Measurements from ENCODE around the gene RASGEF1C.

RASGEF1C gene

GRCh38 chr5:180098991-180099732, 109.8 kb downstream of the RASGEF1C start:
- no peak overlapping the region for H3K27ac ChIP-seq (replicated peaks)
- no peak for TF ChIP-seq GABPA (IDR thresholded peaks at IDR 0.05; ENCODE audit: low read depth)
- no peak for TF ChIP-seq REST (IDR thresholded peaks at IDR 0.05; ENCODE audit: insufficient replicate concordance, low read depth)
- TF ChIP-seq SPI1 (IDR thresholded peaks at IDR 0.05; ENCODE audit: borderline replicate concordance, low read depth) = no peak
- H3K4me3 ChIP-seq (replicated peaks; ENCODE audit: insufficient read depth, low read length) = no peak overlapping the region
- no peaks in the 10 kb centered on the region for H3K27me3 ChIP-seq (ENCODE audit: insufficient read depth, poor library complexity, severe bottlenecking)
- no peak for DNase-seq (ENCODE audit: low read depth in 1 of 2, low spot score in 1 of 2)

GRCh38 chr5:180098526-180098925, 110.5 kb downstream of the RASGEF1C start:
- no peak for DNase-seq (ENCODE audit: low read depth in 1 of 2, low spot score in 1 of 2)
- TF ChIP-seq POLR2AphosphoS5 (IDR thresholded peaks at IDR 0.05; ENCODE audit: low read depth) = no peak
- TF ChIP-seq SPI1 (IDR thresholded peaks at IDR 0.05; ENCODE audit: borderline replicate concordance, low read depth) = no peak
- no peak for TF ChIP-seq CTCF (IDR thresholded peaks at IDR 0.05; ENCODE audit: insufficient read depth, low read length)
- TF ChIP-seq GABPA (IDR thresholded peaks at IDR 0.05; ENCODE audit: low read depth) = no peak
- TF ChIP-seq REST (IDR thresholded peaks at IDR 0.05; ENCODE audit: insufficient replicate concordance, low read depth) = no peak
- H3K4me3 ChIP-seq (replicated peaks; ENCODE audit: insufficient read depth, low read length) = no peak overlapping the region
- H3K27me3 ChIP-seq (ENCODE audit: insufficient read depth, poor library complexity, severe bottlenecking) = no peaks in the 10 kb centered on the region
- no peak overlapping the region for H3K27ac ChIP-seq (replicated peaks)

GRCh38 chr5:180097926-180098325, 111.1 kb downstream of the RASGEF1C start:
- no peak for DNase-seq (ENCODE audit: low read depth in 1 of 2, low spot score in 1 of 2)
- TF ChIP-seq GABPA (IDR thresholded peaks at IDR 0.05; ENCODE audit: low read depth) (no peak), CTCF (IDR thresholded peaks at IDR 0.05; ENCODE audit: insufficient read depth, low read length) (no peak), POLR2AphosphoS5 (IDR thresholded peaks at IDR 0.05; ENCODE audit: low read depth) (no peak), SPI1 (IDR thresholded peaks at IDR 0.05; ENCODE audit: borderline replicate concordance, low read depth) (no peak), REST (IDR thresholded peaks at IDR 0.05; ENCODE audit: insufficient replicate concordance, low read depth) (no peak)
- Histone ChIP-seq H3K4me3 (replicated peaks; ENCODE audit: insufficient read depth, low read length) (no peak overlapping the region), H3K27ac (replicated peaks) (no peak overlapping the region), H3K27me3 (ENCODE audit: insufficient read depth, poor library complexity, severe bottlenecking) (no peaks in the 10 kb centered on the region)

Data from HL-60 (cell line).